Measurements from ENCODE around the gene TPBGL.

GRCh38 chr11:75261902-75262361 lies 21.4 kb downstream of the TPBGL start:
- TF ChIP-seq POLR2A (IDR thresholded peaks at IDR 0.05; ENCODE audit: low read length) (no peak), GATA1 (IDR thresholded peaks at IDR 0.05; ENCODE audit: low read depth, low read length) (no peak)
